Adrenal gland (tissue), 5 donors: ENCODE results near the gene OARD1.

Source experiments
- POLR2A ChIP-seq, 2 donors: fragments of 450-650 bp; IDR thresholded peaks; one replicate each; pipeline ENCODE4 v1.6.1; 2017; ENCODE audit warnings: antibody characterized with exemption in 2 of 2, mild to moderate bottlenecking in 2 of 2, moderate library complexity in 1 of 2
- TF ChIP-seq, protein P1 (sequence below), 6 experiments: fragments of 450-650 bp in 4 of 6; fragments of 200-600 bp in 2 of 6; sonication (generic) in 1 of 6; IDR thresholded peaks; 1 replicate in 5 of 6; 2 replicates in 1 of 6; pipeline versions ENCODE4 v1.5.1 to v1.8.0; 2016 to 2021; ENCODE audit warnings: antibody characterized with exemption in 6 of 6, mild to moderate bottlenecking in 2 of 6, moderate library complexity in 1 of 6
- donor health status: DM: no; HTN: no; CAD: no.

DNA sequence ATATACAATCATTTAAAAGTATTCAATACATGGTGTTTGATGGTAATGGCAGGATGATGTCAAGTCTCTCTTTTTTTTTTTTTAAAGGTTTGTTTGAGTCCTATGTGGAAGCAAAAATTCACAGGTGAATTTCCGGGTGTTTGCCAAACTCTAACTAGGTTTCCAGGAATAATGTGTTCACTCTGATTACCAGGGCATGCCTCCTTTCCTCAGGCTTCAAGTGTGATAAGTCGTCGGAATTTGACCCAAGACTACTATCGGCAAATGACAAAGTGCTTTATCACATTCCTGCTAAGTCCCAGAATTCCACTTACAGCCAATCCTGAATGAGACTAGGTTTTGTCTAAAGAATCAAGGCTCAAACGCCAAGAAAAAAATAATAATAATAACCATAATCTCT is 7.3 kb downstream of the OARD1 start:
- TF ChIP-seq, protein P1, sequence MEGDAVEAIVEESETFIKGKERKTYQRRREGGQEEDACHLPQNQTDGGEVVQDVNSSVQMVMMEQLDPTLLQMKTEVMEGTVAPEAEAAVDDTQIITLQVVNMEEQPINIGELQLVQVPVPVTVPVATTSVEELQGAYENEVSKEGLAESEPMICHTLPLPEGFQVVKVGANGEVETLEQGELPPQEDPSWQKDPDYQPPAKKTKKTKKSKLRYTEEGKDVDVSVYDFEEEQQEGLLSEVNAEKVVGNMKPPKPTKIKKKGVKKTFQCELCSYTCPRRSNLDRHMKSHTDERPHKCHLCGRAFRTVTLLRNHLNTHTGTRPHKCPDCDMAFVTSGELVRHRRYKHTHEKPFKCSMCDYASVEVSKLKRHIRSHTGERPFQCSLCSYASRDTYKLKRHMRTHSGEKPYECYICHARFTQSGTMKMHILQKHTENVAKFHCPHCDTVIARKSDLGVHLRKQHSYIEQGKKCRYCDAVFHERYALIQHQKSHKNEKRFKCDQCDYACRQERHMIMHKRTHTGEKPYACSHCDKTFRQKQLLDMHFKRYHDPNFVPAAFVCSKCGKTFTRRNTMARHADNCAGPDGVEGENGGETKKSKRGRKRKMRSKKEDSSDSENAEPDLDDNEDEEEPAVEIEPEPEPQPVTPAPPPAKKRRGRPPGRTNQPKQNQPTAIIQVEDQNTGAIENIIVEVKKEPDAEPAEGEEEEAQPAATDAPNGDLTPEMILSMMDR (IDR thresholded peaks at IDR 0.05) = no peak
- no peak for TF ChIP-seq POLR2A (IDR thresholded peaks at IDR 0.05)
